Stimulated activated CD4-positive, alpha-beta T cell treated with anti-CD3 and anti-CD28 coated beads, Interleukin-4, amount 100 ng/mL, for 4 hours (primary cell): ENCODE measurements around the gene ESR1.
"Not testable (repeated sequence)": the region's sequence is repeated elsewhere in the genome, so short reads cannot be mapped to it uniquely, and the experiment has no call there.

Experiments
- DNase-seq, 2 experiments: peaks; one replicate each; pipeline ENCODE4 v3.0.0-alpha.2; 2020

Gene ESR1

DNA sequence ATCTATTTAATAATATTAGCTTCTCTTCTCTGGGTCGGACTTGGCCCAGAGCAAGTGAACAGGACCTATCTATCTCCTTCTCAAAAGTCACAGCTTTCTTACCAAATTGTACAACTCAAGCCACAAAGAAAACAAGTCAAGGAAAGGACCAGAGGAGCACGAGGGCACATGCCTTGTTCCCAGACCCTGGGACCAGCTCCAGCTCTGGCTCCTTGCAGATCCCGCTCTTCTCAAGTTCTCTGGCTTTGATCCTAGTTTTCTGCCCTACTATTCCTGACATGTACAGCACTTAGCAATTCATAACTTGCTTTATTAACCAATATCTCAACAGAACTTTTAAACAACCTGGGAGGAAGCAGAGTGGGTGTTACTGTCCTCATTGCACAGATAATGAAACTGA, 185.9 kb downstream of the ESR1 start:
- DNase-seq, result no peak

DNA sequence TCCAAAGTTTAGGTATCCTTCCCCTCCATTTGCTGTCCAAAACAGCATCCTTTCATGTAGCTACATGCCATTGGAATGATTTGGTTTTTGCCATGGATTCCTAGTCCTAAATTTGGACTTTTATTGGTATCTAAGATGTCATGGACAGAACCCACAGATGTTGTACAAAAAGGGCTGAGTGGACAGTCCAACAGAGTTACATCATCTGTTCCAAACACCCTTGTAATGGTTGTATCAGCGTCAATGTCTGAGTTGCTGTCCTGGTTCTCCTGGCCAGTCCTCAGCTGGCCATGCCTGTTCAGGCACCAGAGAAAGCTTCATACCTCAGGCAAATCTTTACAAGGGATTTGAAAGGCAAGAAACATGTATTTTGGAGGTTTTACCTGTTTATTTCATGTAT, 191.3 kb downstream of the ESR1 start:
- no peak for DNase-seq

- no peak for DNase-seq
Observed at GRCh38 chr6:151999194-151999593, 191.7 kb downstream of the ESR1 start.

DNA sequence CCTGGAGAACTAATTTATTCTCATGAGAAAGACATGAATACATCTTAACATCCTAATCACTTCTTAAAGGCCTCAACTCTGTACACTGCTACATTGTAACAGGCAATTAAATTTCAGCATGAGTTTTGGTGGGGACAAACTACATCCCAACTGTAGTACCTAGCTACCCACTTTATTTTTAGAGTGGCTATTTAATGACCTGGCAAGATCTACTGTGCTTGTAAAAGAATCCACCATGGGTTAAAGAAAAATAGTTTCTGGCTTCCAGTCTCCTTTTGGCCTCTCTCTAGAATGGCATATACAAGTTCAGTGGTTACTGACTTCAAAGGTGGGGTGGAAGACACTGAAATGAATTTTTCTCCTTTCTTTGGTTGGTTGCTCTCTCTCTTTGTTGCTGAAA, 193.9 kb downstream of the ESR1 start:
- DNase-seq, result no peak

- DNase-seq, result no peak
Observed at GRCh38 chr6:152002306-152002705, 194.8 kb downstream of the ESR1 start.

- no peak for DNase-seq
Observed at GRCh38 chr6:152004036-152004566, 196.6 kb downstream of the ESR1 start.

- DNase-seq, result no peak
Observed at GRCh38 chr6:152004896-152005295, 197.4 kb downstream of the ESR1 start.

DNA sequence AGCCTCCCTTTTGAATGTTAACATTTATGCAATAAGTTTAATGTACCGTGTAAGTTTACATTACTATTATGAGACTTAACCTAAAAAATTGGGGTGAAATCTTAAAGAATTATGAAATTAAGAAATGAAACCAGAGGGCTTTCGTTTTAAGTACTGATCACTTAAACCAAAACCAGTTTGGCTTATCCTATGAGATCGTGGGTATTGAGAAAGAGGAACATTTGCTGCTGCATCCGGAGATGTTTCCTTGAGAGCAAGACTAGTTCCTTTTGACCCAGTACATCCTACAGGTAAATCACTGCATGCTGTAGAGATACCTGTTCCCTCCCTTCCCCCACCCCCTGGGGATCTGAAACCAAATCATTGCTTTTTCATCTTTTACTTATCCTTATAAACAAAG, 201.3 kb downstream of the ESR1 start:
- DNase-seq, result no peak

DNA sequence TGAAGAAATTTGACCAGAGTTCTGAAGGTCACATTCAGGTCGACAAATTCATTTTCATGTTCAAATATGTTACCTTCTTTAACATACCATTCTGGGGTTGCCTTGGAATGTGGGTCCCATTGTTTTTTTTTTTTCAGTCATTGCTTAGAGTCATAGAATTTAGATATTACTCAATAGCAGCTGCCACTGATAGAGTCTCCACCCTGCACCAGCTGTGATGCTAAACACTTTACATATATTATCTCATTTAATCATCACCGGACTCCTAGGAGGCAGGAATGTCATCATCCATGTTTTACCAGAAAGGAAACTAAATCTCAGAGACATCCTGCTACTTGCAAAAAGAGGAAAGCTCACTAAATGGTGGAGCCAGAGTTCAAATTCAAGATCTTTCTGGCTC, 204.7 kb downstream of the ESR1 start:
- no peak for DNase-seq

DNA sequence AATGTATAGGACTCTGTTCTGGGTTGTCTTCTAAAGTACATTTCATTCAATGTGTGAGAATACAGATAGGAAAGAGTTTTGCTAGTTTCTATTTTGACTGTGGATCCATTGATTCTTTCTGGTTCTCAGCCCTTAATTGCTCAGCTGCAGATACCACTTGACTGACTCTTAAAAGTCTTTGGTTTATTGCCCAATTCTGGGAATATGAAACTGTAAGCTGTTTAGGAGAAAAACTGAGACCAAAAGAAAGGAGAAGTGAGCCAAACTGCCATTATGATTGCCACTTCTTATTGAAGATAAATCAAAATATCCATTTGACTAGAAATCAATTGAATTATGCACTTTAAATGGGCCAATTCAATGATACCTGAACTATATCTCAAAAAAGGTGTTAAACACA, 211.4 kb downstream of the ESR1 start:
- DNase-seq, result no peak

- DNase-seq, result no peak
Observed at GRCh38 chr6:152022303-152022702, 214.8 kb downstream of the ESR1 start.

DNA sequence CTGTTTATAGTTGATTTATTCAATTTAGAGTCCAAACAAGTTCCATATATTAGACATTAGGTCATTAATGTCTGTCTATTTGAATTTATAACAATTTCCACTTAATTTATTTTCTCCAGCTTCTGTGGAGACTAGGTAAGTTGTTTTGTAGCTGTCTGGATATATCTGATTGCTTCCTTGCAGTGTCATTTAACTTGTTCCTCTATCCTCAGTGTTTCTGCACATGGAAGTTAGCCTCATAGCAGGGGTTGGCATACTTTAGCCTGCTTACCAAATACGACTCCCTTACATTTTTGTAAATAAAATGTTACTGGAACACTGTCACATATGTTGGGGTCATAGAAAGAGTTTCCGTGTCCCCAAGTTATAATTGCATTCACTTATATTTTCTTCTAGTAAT, 216.1 kb downstream of the ESR1 start:
- DNase-seq, result no peak

DNA sequence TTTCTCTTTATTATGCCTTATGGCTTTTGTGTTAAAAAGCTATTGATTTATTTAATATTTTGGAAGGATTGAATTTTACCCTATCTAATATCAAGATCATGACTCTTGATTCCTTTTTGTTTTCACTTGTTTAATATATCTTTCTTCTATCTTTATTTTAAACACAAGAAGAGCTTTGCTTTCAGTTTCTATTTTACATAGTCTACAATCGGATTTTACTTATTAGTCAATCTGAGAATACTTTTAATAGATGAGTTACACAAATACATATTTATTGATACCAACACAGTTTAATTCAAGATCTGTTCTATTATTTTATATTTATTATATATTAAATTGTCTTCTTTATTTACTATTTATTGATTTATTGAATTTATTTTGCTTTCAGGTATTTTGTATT, 218.8 kb downstream of the ESR1 start:
- DNase-seq, result no peak

DNA sequence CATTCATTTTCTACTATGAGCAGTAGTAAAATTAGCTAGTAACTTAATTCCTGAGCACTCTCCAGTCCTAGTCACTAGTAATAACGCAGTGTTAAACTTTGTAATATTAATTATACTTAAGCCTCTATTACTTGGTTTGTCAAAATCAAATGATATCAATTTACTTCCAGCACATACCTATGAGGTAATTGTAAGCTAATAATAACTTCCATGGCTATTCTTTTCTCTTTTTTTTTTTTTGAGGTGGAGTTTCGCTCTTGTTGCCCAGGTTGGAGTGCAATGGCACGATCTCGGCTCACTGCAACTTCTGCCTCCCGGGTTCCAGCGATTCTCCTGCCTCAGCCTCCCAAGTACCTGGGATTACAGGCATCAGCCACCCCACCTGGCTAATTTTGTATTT, 219.3 kb downstream of the ESR1 start:
- DNase-seq, result not testable (repeated sequence)

DNA sequence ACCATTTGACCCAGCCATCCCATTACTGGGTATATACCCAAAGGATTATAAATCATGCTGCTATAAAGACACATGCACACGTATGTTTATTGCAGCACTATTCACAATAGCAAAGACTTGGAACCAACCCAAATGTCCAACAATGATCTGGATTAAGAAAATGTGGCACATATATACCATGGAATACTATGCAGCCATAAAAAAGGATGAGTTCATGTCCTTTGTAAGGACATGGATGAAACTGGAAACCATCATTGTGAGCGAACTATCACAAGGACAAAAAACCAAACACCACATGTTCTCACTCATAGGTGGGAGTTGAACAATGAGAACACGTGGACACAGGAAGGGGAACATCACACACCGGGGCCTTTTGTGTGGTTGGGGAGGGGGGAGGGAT, 226.3 kb downstream of the ESR1 start:
- DNase-seq, result not testable (repeated sequence)

- DNase-seq, result no peak
Observed at GRCh38 chr6:152034631-152035030, 227.1 kb downstream of the ESR1 start.

DNA sequence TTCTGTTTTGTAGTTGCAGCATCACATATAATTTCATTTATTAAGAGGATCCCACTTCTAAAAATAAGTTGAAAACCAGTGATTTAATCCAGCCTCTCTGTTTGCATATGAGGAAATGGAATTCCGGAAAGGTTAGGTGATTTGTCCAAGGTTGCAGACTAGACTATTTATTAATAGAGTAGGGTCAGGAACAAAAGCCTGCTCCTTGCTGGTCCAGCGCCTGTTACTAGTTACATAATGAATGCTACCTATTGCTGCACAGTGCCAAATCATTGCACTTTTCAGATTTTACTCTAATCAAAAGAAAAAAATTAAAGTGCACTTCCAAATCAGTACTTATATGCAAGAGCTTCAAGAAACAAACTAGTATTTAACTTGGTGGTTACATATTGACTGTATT, 238.6 kb downstream of the ESR1 start:
- DNase-seq, result no peak

- no peak for DNase-seq
Observed at GRCh38 chr6:152048921-152049320, 241.4 kb downstream of the ESR1 start.

DNA sequence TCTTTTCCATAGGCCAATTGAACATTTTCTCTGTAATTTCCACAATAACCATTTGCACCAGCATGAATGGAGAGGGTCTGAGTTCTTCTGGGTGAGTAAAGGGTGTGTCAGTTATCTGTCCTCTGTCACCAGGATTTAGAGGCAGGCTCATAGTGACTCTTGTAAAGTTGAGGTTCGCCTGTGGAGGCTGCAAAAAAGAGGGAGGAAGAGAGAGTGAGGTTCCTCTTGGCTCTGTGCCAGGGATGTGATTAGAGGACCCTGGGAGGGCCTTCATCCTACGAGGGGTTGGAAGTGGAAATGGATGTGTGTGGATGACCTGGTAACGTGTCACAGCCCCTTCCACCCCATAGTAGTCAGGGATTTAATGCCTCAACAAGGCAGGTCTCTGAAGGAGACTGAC, 242.0 kb downstream of the ESR1 start:
- no peak for DNase-seq

DNA sequence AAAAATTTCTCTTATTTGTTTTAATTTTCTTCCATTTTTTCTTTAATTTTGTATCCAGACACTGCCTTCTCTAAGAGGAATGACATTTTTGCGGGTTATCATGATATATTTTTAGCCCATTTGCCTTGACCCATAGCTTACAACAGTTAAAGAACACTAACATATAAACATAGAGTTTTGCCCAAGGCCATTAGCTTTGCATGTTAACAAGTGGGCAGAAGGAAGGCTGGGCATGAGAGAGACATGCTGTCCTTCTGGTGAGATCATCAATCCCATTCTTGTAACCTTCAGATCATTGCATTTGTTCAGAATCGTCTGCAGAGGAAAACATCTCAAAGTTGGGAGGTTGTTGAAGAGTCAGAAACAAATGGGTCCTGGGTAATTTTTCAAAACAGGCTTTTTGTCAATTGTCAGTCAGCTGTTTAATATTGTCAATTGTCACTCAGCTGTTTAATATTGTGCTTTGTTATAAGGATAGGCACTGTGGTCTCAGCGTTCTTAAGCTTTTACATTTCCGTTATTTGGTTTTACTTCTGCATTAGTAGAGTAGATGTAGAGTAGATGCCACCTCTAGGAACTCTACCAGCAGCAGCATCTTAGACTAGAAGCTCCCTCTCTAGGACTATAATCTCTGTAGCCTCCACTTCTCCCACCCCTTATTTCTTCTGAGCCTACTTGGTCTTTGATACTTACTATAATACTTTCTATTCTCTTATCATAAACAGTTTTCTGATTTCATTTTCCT, 243.1 kb downstream of the ESR1 start:
- DNase-seq, result no peak

DNA sequence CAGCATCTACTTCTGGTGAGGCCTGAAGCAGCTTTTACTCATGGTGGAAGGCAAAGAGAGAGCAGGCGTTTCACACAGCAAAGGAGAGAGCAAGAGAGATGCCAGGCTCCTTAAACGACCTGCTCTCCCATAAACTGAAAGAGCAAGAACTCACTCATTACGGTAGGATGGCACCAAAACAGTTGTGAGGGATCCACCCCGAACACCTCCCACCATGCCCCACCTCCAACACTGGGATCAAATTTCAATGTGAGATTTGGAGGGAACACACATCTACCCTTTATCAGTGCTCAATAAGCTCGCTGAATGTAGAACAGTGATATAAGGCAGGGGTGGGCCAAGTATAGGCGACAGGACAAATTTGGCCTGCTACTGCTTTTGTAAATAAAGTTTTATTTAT, 244.6 kb downstream of the ESR1 start:
- no peak for DNase-seq

- DNase-seq, result no peak
Observed at GRCh38 chr6:152053332-152053731, 245.8 kb downstream of the ESR1 start.

DNA sequence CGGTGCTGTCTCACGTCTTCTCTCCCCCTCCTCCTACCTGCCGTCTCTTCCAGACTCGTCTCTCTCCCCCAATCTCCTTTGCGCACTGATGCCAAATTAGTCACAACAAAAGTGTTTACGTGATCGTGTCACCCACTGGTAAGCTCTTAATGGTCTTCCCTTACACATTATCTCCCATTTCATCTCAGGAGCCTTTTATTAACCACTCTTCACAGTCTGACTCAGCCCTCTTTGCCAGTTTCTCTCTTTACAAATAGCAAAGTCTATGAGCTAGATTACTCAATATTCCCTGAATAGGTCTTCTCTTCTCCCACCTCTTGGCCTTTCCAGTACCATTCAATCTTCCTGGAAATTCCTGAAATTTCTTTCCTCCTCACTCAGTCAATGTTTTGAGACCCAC, 247.0 kb downstream of the ESR1 start:
- no peak for DNase-seq

DNA sequence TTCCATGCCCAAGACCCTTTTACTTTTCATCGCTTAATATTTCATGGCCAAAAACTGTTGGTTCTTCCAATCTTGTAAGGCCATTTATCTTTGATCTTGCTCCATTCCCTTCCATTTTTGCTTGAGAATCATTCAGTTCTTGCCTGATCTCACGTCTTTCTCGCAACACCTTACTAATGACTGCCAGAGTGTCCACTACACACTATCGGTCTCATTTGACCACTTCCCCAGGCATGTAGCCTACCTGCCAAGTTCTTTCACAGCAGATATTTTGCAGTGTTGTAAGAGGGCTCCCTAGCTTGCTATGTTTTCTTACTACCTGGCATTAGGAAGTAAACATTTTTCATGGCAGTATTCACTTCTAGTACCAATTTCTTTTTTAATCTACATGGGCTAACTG, 248.0 kb downstream of the ESR1 start:
- no peak for DNase-seq

- DNase-seq, result no peak
Observed at GRCh38 chr6:152057832-152058498, 250.5 kb downstream of the ESR1 start.
